ENCODE results near the gene NCAPD3.
A peak's percentile ranks its signal among the peaks of the same experiment; 100 is the strongest.

NCAPD3 gene

GRCh38 chr11:134207538-134208239, 16.1 kb downstream of the NCAPD3 start:
- no peak for DNase-seq (ENCODE audit: low read depth)
- no peak overlapping the region for H3K4me3 ChIP-seq (ENCODE audit: low read depth, low read length)
- peak; percentile 70 for TF ChIP-seq CTCF (IDR thresholded peaks at IDR 0.05; ENCODE audit: low read depth, low read length, missing control alignments)
- in situ Hi-C loops (cut with HindIII; ENCODE audit: low sequenced_read_pairs), result no loop called here

DNA sequence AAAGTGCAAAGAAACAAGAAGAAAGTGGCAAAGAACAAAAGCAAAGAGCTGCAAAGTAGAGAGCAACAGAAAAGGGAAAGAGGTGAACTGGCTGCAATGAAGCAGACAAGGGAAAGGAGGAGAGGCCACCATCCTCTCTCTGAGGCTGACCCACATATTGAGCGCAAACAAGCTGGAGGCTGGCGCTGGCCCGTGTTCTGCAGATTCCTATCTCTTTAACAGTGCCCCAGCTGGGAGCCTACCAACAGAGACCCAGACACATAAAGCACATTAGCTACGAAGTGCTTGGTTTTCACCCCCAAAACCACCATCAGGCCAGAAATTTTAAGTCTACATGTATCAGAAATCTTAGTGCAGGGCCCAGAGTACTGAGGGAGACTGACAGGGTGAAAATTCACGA, 17.6 kb downstream of the NCAPD3 start:
- TF ChIP-seq CTCF (IDR thresholded peaks at IDR 0.05; ENCODE audit: low read depth, low read length, missing control alignments), result no peak
- no peak for DNase-seq (ENCODE audit: low read depth)
- no peak overlapping the region for H3K4me3 ChIP-seq (ENCODE audit: low read depth, low read length)
- in situ Hi-C loops (cut with HindIII; ENCODE audit: low sequenced_read_pairs), result no loop called here

DNA sequence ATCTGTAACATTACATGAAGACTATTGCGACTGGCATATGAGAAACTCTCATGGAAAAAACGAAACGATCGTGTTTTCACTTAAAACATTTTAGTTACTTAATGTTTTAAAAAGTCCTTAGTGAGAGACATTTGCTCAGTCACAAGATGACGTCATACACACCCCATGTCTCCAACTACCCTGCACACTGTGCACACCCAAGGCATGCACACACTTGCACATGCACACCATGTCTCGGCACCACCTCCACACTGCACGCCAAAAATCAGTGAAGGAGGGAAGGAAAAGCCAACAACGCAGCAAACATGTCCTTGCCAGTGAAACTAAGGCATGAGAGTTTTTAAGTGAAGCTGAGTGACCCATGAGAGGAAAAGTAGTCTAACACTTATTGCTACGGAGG, 18.0 kb downstream of the NCAPD3 start:
- no peak overlapping the region for H3K4me3 ChIP-seq (ENCODE audit: low read depth, low read length)
- no peak for TF ChIP-seq CTCF (IDR thresholded peaks at IDR 0.05; ENCODE audit: low read depth, low read length, missing control alignments)
- no peak for DNase-seq (ENCODE audit: low read depth)
- in situ Hi-C loops (cut with HindIII; ENCODE audit: low sequenced_read_pairs), result no loop called here

DNA sequence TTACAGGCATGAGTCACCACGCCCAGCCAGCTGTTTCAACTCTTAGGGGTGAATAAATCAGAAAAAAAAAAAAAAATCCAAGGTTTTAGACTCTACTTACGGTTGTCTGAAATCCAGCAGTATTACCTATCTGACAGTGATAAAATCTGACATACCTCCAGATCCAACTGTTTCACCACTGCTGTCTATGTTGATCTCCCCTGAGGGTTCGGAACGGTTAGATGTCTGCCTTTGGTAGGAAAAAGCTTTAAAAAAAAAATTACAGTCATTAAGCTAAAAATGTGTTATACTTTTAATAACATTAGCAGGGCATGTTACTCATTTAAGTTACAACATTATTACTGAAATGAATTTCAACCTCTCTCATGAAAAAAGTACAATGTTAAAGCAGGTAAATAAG, 21.1 kb downstream of the NCAPD3 start:
- no peak for TF ChIP-seq CTCF (IDR thresholded peaks at IDR 0.05; ENCODE audit: low read depth, low read length, missing control alignments)
- DNase-seq (ENCODE audit: low read depth), result no peak
- H3K4me3 ChIP-seq (ENCODE audit: low read depth, low read length), result no peak overlapping the region
- in situ Hi-C loops (cut with HindIII; ENCODE audit: low sequenced_read_pairs), result no loop called here

DNA sequence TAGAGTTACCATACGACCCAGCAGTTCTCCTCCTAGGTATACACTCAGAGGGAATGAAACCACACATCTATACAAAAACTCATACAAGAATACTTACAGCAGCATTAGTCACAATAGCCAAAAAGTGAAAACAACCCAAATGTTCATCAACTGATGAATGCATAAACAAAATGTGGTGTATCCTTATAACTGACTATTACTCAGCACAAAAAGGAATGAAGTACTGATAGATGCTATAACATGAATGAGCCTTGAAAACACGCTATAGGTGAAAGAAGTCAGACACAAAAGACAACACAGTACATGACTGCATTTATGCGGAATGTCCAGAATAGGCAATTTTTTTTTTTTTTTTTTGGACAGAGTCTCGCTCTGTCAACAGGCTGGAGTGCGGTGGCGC, 23.1 kb downstream of the NCAPD3 start:
- no peak for DNase-seq (ENCODE audit: low read depth)
- no peak overlapping the region for H3K4me3 ChIP-seq (ENCODE audit: low read depth, low read length)
- in situ Hi-C loops (cut with HindIII; ENCODE audit: low sequenced_read_pairs), result no loop called here
- TF ChIP-seq CTCF (IDR thresholded peaks at IDR 0.05; ENCODE audit: low read depth, low read length, missing control alignments), result no peak

- in situ Hi-C loops (cut with HindIII; ENCODE audit: low sequenced_read_pairs), result no loop called here
- H3K4me3 ChIP-seq (ENCODE audit: low read depth, low read length), result no peak overlapping the region
- no peak for TF ChIP-seq CTCF (IDR thresholded peaks at IDR 0.05; ENCODE audit: low read depth, low read length, missing control alignments)
- DNase-seq (ENCODE audit: low read depth), result no peak
These were observed 24.2 kb downstream of the NCAPD3 start for GRCh38 chr11:134199531-134199930.
